Measurements from ENCODE around the gene ATP6V1F.

The ATP6V1F gene

GRCh38 chr7:128875523-128875948 is 12.9 kb downstream of the ATP6V1F start:
- H3K9ac ChIP-seq (ENCODE audit: low read depth, low read length, poor library complexity, severe bottlenecking): no peak overlapping the region
- H2AFZ ChIP-seq (ENCODE audit: low read length): no peak overlapping the region
- no peaks in the 10 kb centered on the region for H3F3A ChIP-seq (ENCODE audit: low read depth)
- peaks cover 3% of the 10 kb centered on the region for H3K4me1 ChIP-seq (ENCODE audit: insufficient read depth, low read length, poor library complexity, severe bottlenecking)
- H3K4me2 ChIP-seq (ENCODE audit: low read depth, low read length, poor library complexity, severe bottlenecking): no peak overlapping the region
- no peak overlapping the region for H3K4me3 ChIP-seq (ENCODE audit: low read length, poor library complexity, severe bottlenecking)
- TF ChIP-seq, protein P1, sequence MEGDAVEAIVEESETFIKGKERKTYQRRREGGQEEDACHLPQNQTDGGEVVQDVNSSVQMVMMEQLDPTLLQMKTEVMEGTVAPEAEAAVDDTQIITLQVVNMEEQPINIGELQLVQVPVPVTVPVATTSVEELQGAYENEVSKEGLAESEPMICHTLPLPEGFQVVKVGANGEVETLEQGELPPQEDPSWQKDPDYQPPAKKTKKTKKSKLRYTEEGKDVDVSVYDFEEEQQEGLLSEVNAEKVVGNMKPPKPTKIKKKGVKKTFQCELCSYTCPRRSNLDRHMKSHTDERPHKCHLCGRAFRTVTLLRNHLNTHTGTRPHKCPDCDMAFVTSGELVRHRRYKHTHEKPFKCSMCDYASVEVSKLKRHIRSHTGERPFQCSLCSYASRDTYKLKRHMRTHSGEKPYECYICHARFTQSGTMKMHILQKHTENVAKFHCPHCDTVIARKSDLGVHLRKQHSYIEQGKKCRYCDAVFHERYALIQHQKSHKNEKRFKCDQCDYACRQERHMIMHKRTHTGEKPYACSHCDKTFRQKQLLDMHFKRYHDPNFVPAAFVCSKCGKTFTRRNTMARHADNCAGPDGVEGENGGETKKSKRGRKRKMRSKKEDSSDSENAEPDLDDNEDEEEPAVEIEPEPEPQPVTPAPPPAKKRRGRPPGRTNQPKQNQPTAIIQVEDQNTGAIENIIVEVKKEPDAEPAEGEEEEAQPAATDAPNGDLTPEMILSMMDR (conservative IDR thresholded peaks at IDR 0.05; ENCODE audit: low read length): no peak
- TF ChIP-seq EZH2phosphoT487 (IDR thresholded peaks at IDR 0.05; ENCODE audit: borderline replicate concordance): no peak
- no peaks in the 10 kb centered on the region for H4K20me1 ChIP-seq (ENCODE audit: insufficient read depth, low read length, poor library complexity, severe bottlenecking)
- no peaks in the 10 kb centered on the region for H3K36me3 ChIP-seq (ENCODE audit: insufficient read depth, low read length)
- H3K9me3 ChIP-seq (ENCODE audit: insufficient read depth, low read depth, low read length): no peaks in the 10 kb centered on the region
- H3K27me3 ChIP-seq (ENCODE audit: insufficient read depth, low read length, poor library complexity, severe bottlenecking): no peaks in the 10 kb centered on the region
- no peaks in the 10 kb centered on the region for H3K9me2 ChIP-seq (replicated peaks; ENCODE audit: low read depth, low read length)
- H3K79me2 ChIP-seq (ENCODE audit: insufficient read depth, low read length): 0 out of 2 replicates have a peak, but pooled peaks cover 1% of the 10 kb centered on the region

DNA sequence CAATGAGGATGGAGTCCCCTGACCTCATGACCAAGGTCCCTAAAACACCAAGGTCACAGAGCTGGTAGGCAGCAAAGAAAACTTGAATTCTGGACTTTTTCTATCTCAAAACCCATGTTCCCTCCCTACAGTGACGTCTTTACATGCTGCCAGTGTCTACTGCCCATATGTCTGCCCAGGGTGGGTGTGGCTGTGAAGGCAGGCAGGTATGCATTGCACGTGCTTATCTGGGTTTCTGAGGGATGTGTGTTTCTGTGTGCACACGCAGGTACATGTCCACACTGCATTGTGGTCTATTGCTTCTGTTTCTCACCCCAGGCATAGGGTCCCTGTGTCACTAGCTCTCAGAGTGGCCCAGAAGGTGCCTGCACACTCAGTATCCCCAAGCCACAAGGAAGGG is 13.5 kb downstream of the ATP6V1F start:
- no peaks in the 10 kb centered on the region for H3K79me2 ChIP-seq (ENCODE audit: insufficient read depth, low read length)
- no peaks in the 10 kb centered on the region for H3F3A ChIP-seq (ENCODE audit: low read depth)
- no peaks in the 10 kb centered on the region for H3K9me3 ChIP-seq (ENCODE audit: insufficient read depth, low read depth, low read length)
- no peak overlapping the region for H2AFZ ChIP-seq (ENCODE audit: low read length)
- peaks cover 3% of the 10 kb centered on the region for H3K4me1 ChIP-seq (ENCODE audit: insufficient read depth, low read length, poor library complexity, severe bottlenecking)
- H3K27me3 ChIP-seq (ENCODE audit: insufficient read depth, low read length, poor library complexity, severe bottlenecking): no peaks in the 10 kb centered on the region
- H4K20me1 ChIP-seq (ENCODE audit: insufficient read depth, low read length, poor library complexity, severe bottlenecking): no peaks in the 10 kb centered on the region
- no peaks in the 10 kb centered on the region for H3K9me2 ChIP-seq (replicated peaks; ENCODE audit: low read depth, low read length)
- H3K9ac ChIP-seq (ENCODE audit: low read depth, low read length, poor library complexity, severe bottlenecking): no peak overlapping the region
- no peak overlapping the region for H3K4me3 ChIP-seq (ENCODE audit: low read length, poor library complexity, severe bottlenecking)
- TF ChIP-seq, protein P1 (conservative IDR thresholded peaks at IDR 0.05; ENCODE audit: low read length): no peak
- TF ChIP-seq EZH2phosphoT487 (IDR thresholded peaks at IDR 0.05; ENCODE audit: borderline replicate concordance): no peak
- no peak overlapping the region for H3K4me2 ChIP-seq (ENCODE audit: low read depth, low read length, poor library complexity, severe bottlenecking)
- H3K36me3 ChIP-seq (ENCODE audit: insufficient read depth, low read length): no peaks in the 10 kb centered on the region

- Histone ChIP-seq H3K27me3 (ENCODE audit: insufficient read depth, low read length, poor library complexity, severe bottlenecking) (no peaks in the 10 kb centered on the region), H3K9me3 (ENCODE audit: insufficient read depth, low read depth, low read length) (no peaks in the 10 kb centered on the region), H3K9ac (ENCODE audit: low read depth, low read length, poor library complexity, severe bottlenecking) (no peak overlapping the region), H3K4me1 (ENCODE audit: insufficient read depth, low read length, poor library complexity, severe bottlenecking) (peaks cover 3% of the 10 kb centered on the region), H3K9me2 (replicated peaks; ENCODE audit: low read depth, low read length) (no peaks in the 10 kb centered on the region), H2AFZ (ENCODE audit: low read length) (no peak overlapping the region), H3K4me3 (ENCODE audit: low read length, poor library complexity, severe bottlenecking) (no peak overlapping the region), H3F3A (ENCODE audit: low read depth) (no peaks in the 10 kb centered on the region), H3K79me2 (ENCODE audit: insufficient read depth, low read length) (no peaks in the 10 kb centered on the region), H3K4me2 (ENCODE audit: low read depth, low read length, poor library complexity, severe bottlenecking) (no peak overlapping the region), H4K20me1 (ENCODE audit: insufficient read depth, low read length, poor library complexity, severe bottlenecking) (no peaks in the 10 kb centered on the region), H3K36me3 (ENCODE audit: insufficient read depth, low read length) (no peaks in the 10 kb centered on the region)
- TF ChIP-seq, protein P1 (conservative IDR thresholded peaks at IDR 0.05; ENCODE audit: low read length): no peak
- TF ChIP-seq EZH2phosphoT487 (IDR thresholded peaks at IDR 0.05; ENCODE audit: borderline replicate concordance): no peak
These were observed 13.9 kb downstream of the ATP6V1F start for GRCh38 chr7:128876586-128876977.

Measured in Loucy (cell line).